Common myeloid progenitor, CD34-positive (primary cell): Measurements from ENCODE around the gene MRO.

Experiments
- CTCF ChIA-PET: fragments of 350-600 bp; sonication (Branson Sonifier 250); formaldehyde crosslinking; loops from one replicate; lab custom pipeline; 2021; ENCODE audit warnings: antibody characterized with exemption; lab: Charles Lee
- POLR2A ChIA-PET: fragments of 350-600 bp; sonication (Branson Sonifier 250); formaldehyde crosslinking; loops from one replicate; lab custom pipeline; 2021; ENCODE audit warnings: antibody characterized with exemption; lab: Charles Lee
- DNase-seq, 3 donors: peaks; one replicate each; pipeline versions ENCODE4 v3.0.0 to v3.0.0-alpha.2; 2013
- H3K27ac ChIP-seq, 2 experiments: 1 replicate in 1 of 2; 2 replicates in 1 of 2; pipeline ENCODE4 v1.7.0; 2013; ENCODE audit warnings: inconsistent platforms in 2 of 2, low read length in 2 of 2, mild to moderate bottlenecking in 2 of 2, low read depth in 1 of 2, moderate library complexity in 1 of 2; ENCODE audit not compliant: severe bottlenecking in 2 of 2, insufficient read depth in 1 of 2, poor library complexity in 1 of 2
- H3K27me3 ChIP-seq, 5 experiments: replicated peaks in 2 of 5; 1 replicate in 3 of 5; 2 replicates in 2 of 5; pipeline versions ENCODE4 v1.6.1 to v1.7.0; 2013; ENCODE audit warnings: low read length in 4 of 5, mild to moderate bottlenecking in 2 of 5, moderate library complexity in 2 of 5, inconsistent platforms in 1 of 5; ENCODE audit not compliant: insufficient read depth in 5 of 5, control insufficient read depth in 4 of 5
- H3K36me3 ChIP-seq, 4 experiments: 1 replicate in 2 of 4; 2 replicates in 2 of 4; pipeline versions ENCODE4 v1.6.1 to v1.7.0; 2013; ENCODE audit warnings: low read length in 3 of 4, control low read depth in 1 of 4, mild to moderate bottlenecking in 1 of 4; ENCODE audit not compliant: control insufficient read depth in 4 of 4, insufficient read depth in 4 of 4
- H3K4me1 ChIP-seq, 4 experiments: 1 replicate in 3 of 4; 2 replicates in 1 of 4; pipeline versions ENCODE4 v1.6.1 to v1.7.1; 2013; ENCODE audit warnings: low read length in 3 of 4, mild to moderate bottlenecking in 3 of 4, control low read depth in 1 of 4, inconsistent platforms in 1 of 4, moderate library complexity in 1 of 4; ENCODE audit not compliant: control insufficient read depth in 4 of 4, insufficient read depth in 4 of 4; ENCODE audit errors: control extremely low read depth in 1 of 4
- H3K4me3 ChIP-seq, 7 experiments: 1 replicate in 4 of 7; 2 replicates in 3 of 7; pipeline versions ENCODE4 v1.5.1 to v1.7.0; 2013; ENCODE audit warnings: mild to moderate bottlenecking in 7 of 7, low read length in 6 of 7, moderate library complexity in 6 of 7, inconsistent platforms in 2 of 7, low read depth in 2 of 7, control low read depth in 1 of 7; ENCODE audit not compliant: insufficient read depth in 4 of 7, control insufficient read depth in 1 of 7; ENCODE audit errors: extremely low read depth in 1 of 7
- H3K9me3 ChIP-seq, 5 experiments: 1 replicate in 4 of 5; 2 replicates in 1 of 5; pipeline versions ENCODE4 v1.6.1 to v1.7.1; 2013; ENCODE audit warnings: low read length in 4 of 5, mild to moderate bottlenecking in 2 of 5, inconsistent platforms in 1 of 5, low read depth in 1 of 5, moderate library complexity in 1 of 5; ENCODE audit not compliant: control insufficient read depth in 4 of 5, insufficient read depth in 2 of 5; ENCODE audit errors: control extremely low read depth in 1 of 5
- WGBS: methylation state at CpG from one replicate; pipeline ENCODE4 v1.1.5; 2013; ENCODE audit not compliant: insufficient coverage; 5-methylcytosine and 5-hydroxymethylcytosine counted together

The MRO gene

GRCh38 chr18:50802141-50802540 is 17.7 kb downstream of the MRO start:
- no peak for DNase-seq
- Histone ChIP-seq H3K4me3 (no peak overlapping the region), H3K4me1 (peaks cover 0 to 5% (median 0%) of the 10 kb centered on the region in 4 experiments), H3K9me3 (no peaks in the 10 kb centered on the region), H3K27me3 (peaks cover 0 to 9% (median 4%) of the 10 kb centered on the region in 5 experiments), H3K27ac (no peak overlapping the region), H3K36me3 (no peaks in the 10 kb centered on the region)
- CTCF ChIA-PET: no interaction called here
- WGBS: 100% methylated on average over 2 of the region's 3 CpGs
- POLR2A ChIA-PET: no interaction called here

DNA sequence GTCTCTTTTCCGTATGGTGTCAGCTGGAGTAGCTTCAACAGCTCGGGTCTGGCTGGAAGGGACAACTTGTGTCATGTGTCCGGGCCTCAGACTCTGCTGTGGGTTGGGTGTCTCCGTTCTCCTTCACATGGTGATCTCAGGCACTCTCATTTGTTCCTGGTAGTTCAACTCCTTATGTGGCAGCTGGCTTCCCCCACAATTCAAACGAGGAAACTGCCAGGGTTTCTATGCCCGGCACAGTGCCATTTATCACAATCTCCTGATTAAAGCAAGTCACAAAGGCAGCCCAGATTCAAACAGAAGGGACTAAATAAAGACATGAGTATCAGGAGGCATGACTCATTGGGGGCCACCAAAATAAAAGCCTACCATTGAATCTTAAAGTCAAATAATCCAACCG is 22.7 kb downstream of the MRO start:
- Histone ChIP-seq H3K27me3 (peaks cover 0 to 16% (median 8%) of the 10 kb centered on the region in 5 experiments), H3K36me3 (no peaks in the 10 kb centered on the region), H3K4me3 (no peak overlapping the region), H3K9me3 (no peaks in the 10 kb centered on the region), H3K4me1 (no peaks in the 10 kb centered on the region), H3K27ac (no peak overlapping the region)
- no peak for DNase-seq
- ChIA-PET CTCF (interaction anchor here (1.7 kb wide), 1 partner anchor 10 kb away, joined by 4 read pairs; no protein-coding TSS in a partner anchor), POLR2A (no interaction called here)
- 88% methylated on average over 6 of the region's 7 CpGs for WGBS

- ChIA-PET POLR2A (no interaction called here), CTCF (no interaction called here)
- peaks cover 0 to 16% (median 8%) of the 10 kb centered on the region in 5 experiments for H3K27me3 ChIP-seq
Measured at GRCh38 chr18:50796495-50796894, 23.3 kb downstream of the MRO start.

DNA sequence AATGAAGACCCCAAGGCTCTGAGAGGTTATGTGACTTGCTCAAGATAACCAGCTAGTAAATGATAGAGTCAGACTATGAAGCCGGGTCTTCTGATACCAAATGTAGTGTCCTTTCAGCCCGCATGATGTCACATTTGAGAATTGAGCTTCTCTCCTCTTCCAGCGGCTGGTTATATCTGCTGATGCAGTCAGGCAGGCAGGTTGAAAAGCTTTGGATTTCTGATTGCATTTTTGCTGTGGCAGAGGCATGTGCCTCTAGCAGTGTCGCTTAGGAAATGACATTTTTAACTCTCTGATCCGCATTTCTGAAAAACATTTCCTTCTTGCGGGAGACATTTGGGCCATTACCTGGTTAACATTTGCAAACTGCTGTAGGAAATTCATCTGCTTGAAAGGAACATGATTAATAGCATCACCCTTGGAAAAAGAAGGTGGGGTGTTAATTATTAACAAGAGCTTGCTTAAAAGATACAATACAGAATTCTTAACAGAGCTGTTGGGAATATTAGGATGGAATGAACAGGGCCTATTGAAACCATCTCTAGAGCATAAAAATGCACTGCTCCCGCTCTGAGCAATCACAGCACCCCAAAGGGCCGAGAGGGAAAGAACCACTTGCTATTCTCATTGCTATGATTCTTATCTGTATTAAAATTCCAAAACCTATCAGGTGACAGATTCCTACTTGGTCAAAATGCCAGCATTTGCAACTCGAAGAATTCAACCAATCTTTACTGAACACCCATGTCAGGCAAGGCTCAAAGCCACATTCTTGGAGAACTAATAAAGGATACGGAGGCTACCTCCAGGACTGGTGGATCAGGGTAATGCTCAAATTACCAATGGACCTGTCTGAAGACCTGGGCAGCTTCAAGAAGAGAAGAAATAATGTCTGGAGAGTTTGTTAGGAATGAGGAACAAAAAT is 25.9 kb downstream of the MRO start:
- Histone ChIP-seq H3K4me3 (no peak overlapping the region), H3K27me3 (peaks cover 0 to 14% (median 8%) of the 10 kb centered on the region in 5 experiments), H3K27ac (no peak overlapping the region), H3K4me1 (no peaks in the 10 kb centered on the region), H3K9me3 (no peaks in the 10 kb centered on the region), H3K36me3 (no peaks in the 10 kb centered on the region)
- ChIA-PET POLR2A (no interaction called here), CTCF (no interaction called here)
- DNase-seq: no peak
- WGBS: 89% methylated on average over 6 of the region's 10 CpGs

More at GRCh38 chr18:50796495-50796894, 23.3 kb downstream of the MRO start:
- no peak for DNase-seq
- Histone ChIP-seq H3K36me3 (no peaks in the 10 kb centered on the region), H3K4me3 (no peak overlapping the region), H3K9me3 (no peaks in the 10 kb centered on the region), H3K4me1 (no peaks in the 10 kb centered on the region), H3K27ac (no peak overlapping the region)
- WGBS: 100% methylated on average over 1 of the region's 2 CpGs

GRCh38 chr18:50792885-50793284 is 26.9 kb downstream of the MRO start:
- no peaks in the 10 kb centered on the region for H3K4me1 ChIP-seq
- 100% methylated on average over 4 of the region's 5 CpGs for WGBS
- no peak for DNase-seq
- no peak overlapping the region for H3K4me3 ChIP-seq
- ChIA-PET POLR2A (no interaction called here), CTCF (no interaction called here)
- peaks cover 0 to 14% (median 8%) of the 10 kb centered on the region in 5 experiments for H3K27me3 ChIP-seq
- no peaks in the 10 kb centered on the region for H3K9me3 ChIP-seq
- no peaks in the 10 kb centered on the region for H3K36me3 ChIP-seq
- no peak overlapping the region for H3K27ac ChIP-seq

DNA sequence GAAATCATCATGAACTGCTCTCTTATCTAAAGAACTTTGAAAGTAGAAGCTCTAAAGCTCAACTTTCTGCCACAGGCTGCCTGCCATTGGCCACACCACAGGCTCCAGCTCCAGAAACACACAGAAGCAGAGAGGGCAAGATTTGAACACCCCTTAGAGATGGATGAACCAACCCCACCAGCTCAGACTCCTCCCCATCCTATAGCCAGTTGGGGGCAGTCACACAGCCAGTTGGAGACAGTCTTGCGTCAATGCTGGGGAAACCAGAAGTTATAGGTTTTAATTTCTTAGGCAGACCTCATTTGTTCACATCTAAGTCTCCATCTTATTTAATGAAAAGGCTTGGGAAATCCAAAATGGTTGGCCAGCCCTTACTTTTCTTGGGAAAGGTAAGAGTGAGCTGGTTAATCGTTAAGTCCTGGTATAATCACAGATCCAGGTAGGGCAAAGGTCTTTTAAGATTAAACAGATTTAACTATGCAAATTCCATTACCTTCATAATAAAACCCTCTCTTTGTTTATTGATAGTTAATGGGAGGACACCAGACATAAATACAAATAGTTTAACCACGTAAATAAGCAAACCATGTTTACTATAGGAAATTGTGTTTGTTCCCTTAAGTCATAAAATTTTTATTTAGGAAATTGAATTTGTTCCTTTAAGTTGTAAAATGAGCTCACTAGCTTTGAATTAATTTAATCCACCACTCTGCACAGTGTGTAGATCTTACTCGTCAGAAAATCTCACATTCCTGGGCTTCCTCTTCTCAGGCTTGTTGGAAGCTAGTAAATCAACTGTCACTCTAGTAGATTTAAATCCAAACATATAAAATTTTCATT is 28.0 kb downstream of the MRO start:
- ChIA-PET POLR2A (no interaction called here), CTCF (no interaction called here)
- Histone ChIP-seq H3K4me1 (no peaks in the 10 kb centered on the region), H3K36me3 (no peaks in the 10 kb centered on the region), H3K9me3 (no peaks in the 10 kb centered on the region), H3K27ac (no peak overlapping the region), H3K27me3 (peaks cover 0 to 4% (median 4%) of the 10 kb centered on the region in 5 experiments), H3K4me3 (no peak overlapping the region)
- 60% methylated on average over 1 of the region's 4 CpGs for WGBS
- DNase-seq: no peak
